HepG2 (cell line): Measurements from ENCODE around the gene HDAC3. TPM values are rescaled to one million over a fixed set of nuclear protein-coding genes. Genes with fewer than 3 reads are reported as not detected.

Experiments
- ATAC-seq: fragments of 200-7000 bp; cut with Tn5 transposase; 3 replicates; pipeline ENCODE4 v1.9.1; 2020; ENCODE audit warnings: mild to moderate bottlenecking, moderate library complexity
- BruUV-seq: library from RNA; stranded (reverse); fragments of 400-500 nt; replicated peaks from 2 replicates; lab custom pipeline; 2021; lab: Mats Ljungman, UMichigan
- CTCF ChIA-PET: fragments of 300-600 bp; formaldehyde crosslinking; extraction: SDS; loops from one replicate; lab custom pipeline; 2021; ENCODE audit warnings: low total read pairs, inconsistent platforms, low intra/inter-chr PET ratio; lab: Yijun Ruan, JAX
- POLR2A ChIA-PET: fragments of 350-600 bp; sonication (Branson Sonifier 250); formaldehyde crosslinking; loops from one replicate; lab custom pipeline; 2020; ENCODE audit warnings: antibody characterized with exemption, inconsistent platforms; lab: Yijun Ruan, JAX
- DNase-seq: peaks from one replicate; pipeline ENCODE4 v3.0.0-alpha.2; 2015; ENCODE audit warnings: low spot score
- FAIRE-seq: peaks from 3 replicates; lab custom pipeline; 2011; peaks lifted over from hg19 to GRCh38; lab: Jason Lieb, UNC
- H2AFZ ChIP-seq: one replicate; pipeline ENCODE4 v1.6.1; 2011; ENCODE audit warnings: low read length, inconsistent platforms
- H3K27ac ChIP-seq: fragments of 300-600 bp; 3 replicates; pipeline ENCODE4 v1.8.0; 2011; ENCODE audit warnings: mixed run types, mild to moderate bottlenecking, mixed read lengths, low read length, inconsistent platforms; ENCODE audit not compliant: insufficient read depth; ENCODE audit errors: extremely low read length
- H3K27me3 ChIP-seq, 2 experiments: fragments of 200-600 bp in 1 of 2; 2 replicates in 1 of 2; 3 replicates in 1 of 2; pipeline versions ENCODE4 v1.6.0 to v1.8.0; 2011; ENCODE audit warnings: low read length in 2 of 2, mild to moderate bottlenecking in 2 of 2, moderate library complexity in 2 of 2, inconsistent platforms in 1 of 2; ENCODE audit not compliant: insufficient read depth in 2 of 2, control insufficient read depth in 1 of 2
- H3K36me3 ChIP-seq, 2 experiments: fragments of 200-600 bp in 1 of 2; replicated peaks in 1 of 2; 2 replicates in 1 of 2; 3 replicates in 1 of 2; pipeline versions ENCODE4 v1.5.1 to v1.8.0; 2011; ENCODE audit warnings: low read length in 2 of 2, inconsistent platforms in 1 of 2; ENCODE audit not compliant: insufficient read depth in 2 of 2, control insufficient read depth in 1 of 2
- H3K4me1 ChIP-seq: 2 replicates; pipeline ENCODE4 v1.5.1; 2012; ENCODE audit warnings: low read length, inconsistent platforms; ENCODE audit not compliant: insufficient read depth
- H3K4me2 ChIP-seq: 2 replicates; pipeline ENCODE4 v1.6.0; 2011; ENCODE audit warnings: low read depth, low read length, inconsistent platforms
- H3K4me3 ChIP-seq, 3 experiments: fragments of 200-600 bp in 1 of 3; sonication (generic), shearing (Covaris generic) in 1 of 3; replicated peaks in 1 of 3; 2 replicates each; pipeline ENCODE4 v1.5.1; 2011 to 2016; ENCODE audit warnings: low read length in 3 of 3, inconsistent platforms in 2 of 3, low read depth in 2 of 3, mild to moderate bottlenecking in 2 of 3, control low read depth in 1 of 3, mixed read lengths in 1 of 3; ENCODE audit not compliant: insufficient read depth in 1 of 3
- H3K79me2 ChIP-seq: one replicate; pipeline ENCODE4 v1.6.1; 2011; ENCODE audit warnings: low read length, inconsistent platforms; ENCODE audit not compliant: insufficient read depth
- H3K9ac ChIP-seq: 2 replicates; pipeline ENCODE4 v1.6.0; 2011; ENCODE audit warnings: mild to moderate bottlenecking, low read depth, low read length, inconsistent platforms; ENCODE audit not compliant: insufficient read depth
- H3K9me3 ChIP-seq: 2 replicates; pipeline ENCODE4 v1.5.1; 2012; ENCODE audit warnings: mild to moderate bottlenecking, low read length
- H4K20me1 ChIP-seq: 2 replicates; pipeline ENCODE4 v1.6.0; 2011; ENCODE audit warnings: inconsistent platforms, mild to moderate bottlenecking, low read length, moderate library complexity; ENCODE audit not compliant: insufficient read depth
- ADNP ChIP-seq: sonication (generic); formaldehyde crosslinking; IDR thresholded peaks from 2 replicates; pipeline ENCODE4 v1.4.0; 2020; ENCODE audit warnings: missing genetic modification reagents
- ARNT2 ChIP-seq: sonication (generic); formaldehyde crosslinking; IDR thresholded peaks from 2 replicates; pipeline ENCODE4 v1.8.0; 2022; ENCODE audit warnings: mild to moderate bottlenecking, low read depth, missing genetic modification reagents, moderate library complexity
- ESRRA ChIP-seq: sonication (generic); formaldehyde crosslinking; IDR thresholded peaks from 2 replicates; pipeline ENCODE4 v1.5.1; 2020; ENCODE audit warnings: mild to moderate bottlenecking, low read depth, missing genetic modification reagents
- HDAC6 ChIP-seq: fragments of 200-600 bp; sonication (generic); IDR thresholded peaks from 2 replicates; pipeline ENCODE4 v1.7.0; 2017; ENCODE audit warnings: mild to moderate bottlenecking, antibody characterized with exemption, low read length, low read depth
- HOXA5 ChIP-seq: sonication (generic); formaldehyde crosslinking; IDR thresholded peaks from 2 replicates; pipeline ENCODE4 v1.4.0; 2020; ENCODE audit warnings: missing genetic modification reagents
- MTA3 ChIP-seq: sonication (generic); formaldehyde crosslinking; IDR thresholded peaks from 2 replicates; pipeline ENCODE4 v1.4.0; 2020; ENCODE audit warnings: missing genetic modification reagents
- NR2F6 ChIP-seq, 2 experiments: IDR thresholded peaks; 2 replicates each; pipeline ENCODE4 v1.6.1; 2016; ENCODE audit warnings: antibody characterized with exemption in 1 of 2, mild to moderate bottlenecking in 1 of 2
- PCBP2 ChIP-seq: fragments of 200-400 bp; formaldehyde crosslinking; optimal IDR thresholded peaks from 2 replicates; pipeline ENCODE3; 2018; ENCODE audit warnings: low read length, low read depth; ENCODE audit not compliant: poor library complexity, severe bottlenecking
- ZNF33A ChIP-seq: sonication (generic); formaldehyde crosslinking; IDR thresholded peaks from 2 replicates; pipeline ENCODE4 v1.5.1; 2020; ENCODE audit warnings: missing genetic modification reagents, mild to moderate bottlenecking, moderate library complexity, borderline replicate concordance
- ZNF556 ChIP-seq: sonication (generic); formaldehyde crosslinking; IDR thresholded peaks from 2 replicates; pipeline ENCODE4 v1.4.0; 2020; ENCODE audit warnings: mild to moderate bottlenecking, missing genetic modification reagents, borderline replicate concordance
- ZSCAN20 ChIP-seq: sonication (generic); formaldehyde crosslinking; IDR thresholded peaks from 2 replicates; pipeline ENCODE4 v1.4.0; 2020; ENCODE audit warnings: missing genetic modification reagents, mild to moderate bottlenecking, borderline replicate concordance
- WGBS: methylation state at CpG from one replicate; pipeline ENCODE4 v1.1.6; 2017; ENCODE audit warnings: low lambda C conversion rate; 5-methylcytosine and 5-hydroxymethylcytosine counted together
- in situ Hi-C: cut with HindIII; loops from 2 replicates; pipeline ENCODE4 v1.10.0; 2017; ENCODE audit warnings: low pct_unique_long_range_greater_than_20kb; ENCODE audit not compliant: extremely low pct_ligation_motif_present
- intact Hi-C: fragments of 100-400 bp; cut with micrococcal nuclease; formaldehyde crosslinking; loops from one replicate; pipeline ENCODE4 v1.10.0; 2022; ENCODE audit not compliant: unreplicated experiment
- polyA plus RNA-seq, 8 experiments: library from polyadenylated mRNA; depleted of rRNA in 3 of 8; stranded (reverse) in 7 of 8; unstranded in 1 of 8; fragments of >200 nt; fragmentation: Illumina TruSeq in 4 of 8; extraction: Trizol in 4 of 8; gene quantifications; 2 replicates each; pipeline versions ENCODE4 v1.2.1 to v1.2.3, GENCODE V29; 2011 to 2016; ENCODE audit warnings: low read depth in 4 of 8, missing spikeins in 1 of 8, mixed read lengths in 1 of 8; ENCODE audit not compliant: insufficient read depth in 1 of 8
- total RNA-seq, 5 experiments: library from RNA; depleted of rRNA; stranded (reverse); fragments of >200 nt; fragmentation: Illumina TruSeq; extraction: Trizol; gene quantifications; 2 replicates each; pipeline ENCODE4 v1.2.3, GENCODE V29; 2016; ENCODE audit warnings: low read depth in 1 of 5
- TF ChIP-seq, protein P1 (sequence below): IDR thresholded peaks from 2 replicates; pipeline ENCODE4 v1.6.1; 2016; ENCODE audit warnings: missing genetic modification reagents, missing compliant biosample characterization
- TF ChIP-seq, protein P2 (sequence below): fragments of 450-650 bp; IDR thresholded peaks from 2 replicates; pipeline ENCODE4 v1.6.1; 2017

HDAC3 gene
- total and polyA plus RNA-seq, 2 of the 13 experiments (the other 11 are each of a cell fraction or from before 2014, with no cell fraction given), result 84.0 to 94.1 TPM

DNA sequence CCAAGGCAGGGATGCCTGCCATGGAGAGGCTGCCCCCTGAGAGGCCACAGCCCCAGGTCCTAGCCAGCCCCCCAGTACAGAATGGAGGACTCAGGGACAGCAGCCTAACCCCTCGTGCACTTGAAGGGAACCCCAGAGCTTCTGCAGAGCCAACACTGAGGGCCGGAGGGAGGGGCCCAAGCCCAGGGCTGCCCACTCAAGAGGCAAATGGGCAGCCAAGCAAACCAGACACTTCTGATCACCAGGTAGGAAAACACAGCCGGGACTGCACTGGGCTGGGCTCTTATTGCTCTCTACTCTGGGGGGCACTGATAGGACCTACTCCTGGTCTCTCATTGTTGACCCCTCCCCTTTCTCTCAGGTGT, 3.4 kb upstream of the HDAC3 start:
- H3K9ac ChIP-seq, result no peak overlapping the region
- H3K4me1 ChIP-seq, result peaks cover 19% of the 10 kb centered on the region
- no peak overlapping the region for H2AFZ ChIP-seq
- no peak for TF ChIP-seq HDAC6
- no peak for TF ChIP-seq ESRRA
- TF ChIP-seq ADNP (CRISPR knock-in tag), result no peak
- TF ChIP-seq PCBP2, result no peak
- TF ChIP-seq, protein P1, sequence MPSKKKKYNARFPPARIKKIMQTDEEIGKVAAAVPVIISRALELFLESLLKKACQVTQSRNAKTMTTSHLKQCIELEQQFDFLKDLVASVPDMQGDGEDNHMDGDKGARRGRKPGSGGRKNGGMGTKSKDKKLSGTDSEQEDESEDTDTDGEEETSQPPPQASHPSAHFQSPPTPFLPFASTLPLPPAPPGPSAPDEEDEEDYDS (CRISPR knock-in tag), result no peak
- no peak for TF ChIP-seq NR2F6 (IDR thresholded peaks at IDR 0.05)
- TF ChIP-seq NR2F6 (CRISPR knock-in tag; IDR thresholded peaks at IDR 0.05), result no peak
- no peak for TF ChIP-seq ARNT2
- TF ChIP-seq ZNF556 (CRISPR knock-in tag), result no peak
- TF ChIP-seq ZNF33A, result no peak
- TF ChIP-seq, protein P2, sequence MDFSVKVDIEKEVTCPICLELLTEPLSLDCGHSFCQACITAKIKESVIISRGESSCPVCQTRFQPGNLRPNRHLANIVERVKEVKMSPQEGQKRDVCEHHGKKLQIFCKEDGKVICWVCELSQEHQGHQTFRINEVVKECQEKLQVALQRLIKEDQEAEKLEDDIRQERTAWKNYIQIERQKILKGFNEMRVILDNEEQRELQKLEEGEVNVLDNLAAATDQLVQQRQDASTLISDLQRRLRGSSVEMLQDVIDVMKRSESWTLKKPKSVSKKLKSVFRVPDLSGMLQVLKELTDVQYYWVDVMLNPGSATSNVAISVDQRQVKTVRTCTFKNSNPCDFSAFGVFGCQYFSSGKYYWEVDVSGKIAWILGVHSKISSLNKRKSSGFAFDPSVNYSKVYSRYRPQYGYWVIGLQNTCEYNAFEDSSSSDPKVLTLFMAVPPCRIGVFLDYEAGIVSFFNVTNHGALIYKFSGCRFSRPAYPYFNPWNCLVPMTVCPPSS, result no peak
- no peak for TF ChIP-seq MTA3 (CRISPR knock-in tag)
- TF ChIP-seq ZSCAN20 (CRISPR knock-in tag), result no peak
- no peak for TF ChIP-seq HOXA5 (CRISPR knock-in tag)
- H4K20me1 ChIP-seq, result peaks cover 7% of the 10 kb centered on the region; the same call in 1 of the 2 replicates
- FAIRE-seq (no peak), DNase-seq (no peak), ATAC-seq (no peak)
- no peak overlapping the region for H3K4me3 ChIP-seq
- WGBS, result no CpG with 5 or more reads among the region's 3 CpGs
- in situ Hi-C loops, result no loop called here
- no peaks in the 10 kb centered on the region for H3K9me3 ChIP-seq
- CTCF ChIA-PET, result no interaction called here
- no TSS peak for BruUV-seq
- peaks cover 16% of the 10 kb centered on the region for H3K79me2 ChIP-seq
- no peak overlapping the region for H3K27ac ChIP-seq
- H3K36me3 ChIP-seq, result peaks cover 0 to 20% of the 10 kb centered on the region in 2 experiments; a peak in 1 of 5 replicates
- no peak overlapping the region for H3K4me2 ChIP-seq
- H3K27me3 ChIP-seq, result no peaks in the 10 kb centered on the region; a peak in 1 of 5 replicates
- intact Hi-C loops, result no loop called here
- POLR2A ChIA-PET, result no interaction called here
